Lower leg skin (tissue), 3 donors: Measurements from ENCODE around the gene CCNQ.

ENCODE experiments used
- CTCF ChIP-seq, 3 donors: fragments of 450-650 bp; IDR thresholded peaks; one replicate each; pipeline ENCODE4 v1.5.1; 2016; ENCODE audit warnings: antibody characterized with exemption in 3 of 3, mild to moderate bottlenecking in 3 of 3, moderate library complexity in 2 of 3
- POLR2A ChIP-seq, 2 donors: fragments of 450-650 bp; IDR thresholded peaks; one replicate each; pipeline ENCODE4 v1.6.1; 2016 to 2017; ENCODE audit warnings: antibody characterized with exemption in 2 of 2, mild to moderate bottlenecking in 1 of 2, moderate library complexity in 1 of 2

GRCh38 chrX:153539171-153539978, 59.6 kb downstream of the CCNQ start:
- TF ChIP-seq CTCF (IDR thresholded peaks at IDR 0.05) (peak in 1 of 3 donors; percentile 40), POLR2A (IDR thresholded peaks at IDR 0.05) (no peak)
